HG03575 (cell line): ENCODE measurements around the gene ATP6V0A4.

ENCODE experiments used
- ATAC-seq: cut with Tn5 transposase; IDR thresholded peaks from one replicate; pipeline ENCODE4 v1.9.1; 2021; ENCODE audit not compliant: unreplicated experiment, insufficient number of reproducible peaks, low FRiP score; ENCODE audit errors: extremely low read depth

ATP6V0A4 gene

GRCh38 chr7:138669364-138669763, 128.6 kb downstream of the ATP6V0A4 start:
- ATAC-seq = no peak

DNA sequence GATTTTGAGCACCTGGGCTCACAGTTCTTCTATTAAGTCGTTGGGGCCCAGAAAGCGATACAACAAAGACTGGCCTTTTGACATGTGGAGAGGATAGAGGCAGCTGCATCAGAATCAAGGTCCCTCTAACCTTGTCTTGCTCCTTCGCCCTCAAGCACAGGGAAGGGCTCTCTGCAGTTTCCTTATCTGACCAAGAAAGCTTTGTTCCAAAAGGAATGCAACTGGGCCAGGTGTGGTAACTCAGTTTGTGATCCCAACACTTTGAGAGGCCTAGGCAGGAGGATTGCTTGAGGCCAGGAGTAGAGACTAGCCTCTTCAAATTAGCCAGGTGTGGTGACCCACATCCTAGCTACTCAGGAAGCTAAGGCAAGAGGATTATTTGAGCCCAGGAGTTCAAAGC, 129.1 kb downstream of the ATP6V0A4 start:
- ATAC-seq = no peak

DNA sequence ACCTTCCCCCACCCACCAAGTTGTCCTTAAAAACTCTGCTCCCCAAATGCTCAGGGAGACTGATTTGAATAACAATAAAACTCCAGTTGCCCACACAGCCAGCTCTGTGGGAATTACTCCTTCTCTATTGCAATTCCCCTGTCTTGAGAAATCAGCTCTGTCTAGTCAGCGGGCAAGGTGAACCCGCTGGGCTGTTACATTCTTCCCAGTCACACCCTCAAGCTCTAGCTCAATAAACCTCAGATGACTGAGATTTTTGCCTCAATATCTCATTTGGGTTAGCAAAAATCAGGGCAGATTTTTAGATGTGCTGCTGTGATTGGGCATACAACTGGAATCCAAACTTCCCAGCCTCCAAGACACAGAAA, 129.8 kb downstream of the ATP6V0A4 start:
- no peak for ATAC-seq

DNA sequence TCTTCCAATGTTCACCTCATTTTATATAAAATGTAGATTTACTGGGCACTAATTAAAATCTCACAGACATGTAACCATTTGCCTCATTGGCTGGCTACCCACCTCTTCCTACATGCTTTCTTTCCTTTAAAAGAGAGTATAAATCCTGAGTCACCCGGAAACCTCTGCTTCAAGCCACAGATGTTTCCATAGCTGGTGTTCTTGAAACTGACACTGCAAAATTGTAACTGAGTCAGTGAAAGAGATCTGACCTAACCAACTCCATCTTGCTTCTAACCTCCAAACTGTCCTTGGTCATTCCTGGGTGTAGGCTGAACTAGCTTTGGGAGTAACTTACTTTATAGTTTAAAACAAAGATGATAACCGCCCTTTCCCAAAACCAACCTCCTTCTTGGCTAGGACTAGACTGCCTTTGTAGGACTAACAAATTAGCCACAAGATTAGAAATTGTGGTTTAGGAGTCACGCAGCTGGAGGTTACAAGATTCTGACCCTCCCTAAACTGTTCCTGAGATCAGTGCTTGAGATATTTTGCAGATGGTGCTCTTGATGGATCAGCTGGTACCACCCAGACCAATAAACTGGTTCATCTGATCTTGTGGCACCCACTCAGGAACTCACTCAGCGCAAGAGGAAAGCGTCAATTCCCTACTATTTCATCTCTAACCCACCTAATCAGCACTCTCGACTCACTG, 130.3 kb downstream of the ATP6V0A4 start:
- no peak for ATAC-seq

GRCh38 chr7:138666385-138666784, 131.6 kb downstream of the ATP6V0A4 start:
- no peak for ATAC-seq

DNA sequence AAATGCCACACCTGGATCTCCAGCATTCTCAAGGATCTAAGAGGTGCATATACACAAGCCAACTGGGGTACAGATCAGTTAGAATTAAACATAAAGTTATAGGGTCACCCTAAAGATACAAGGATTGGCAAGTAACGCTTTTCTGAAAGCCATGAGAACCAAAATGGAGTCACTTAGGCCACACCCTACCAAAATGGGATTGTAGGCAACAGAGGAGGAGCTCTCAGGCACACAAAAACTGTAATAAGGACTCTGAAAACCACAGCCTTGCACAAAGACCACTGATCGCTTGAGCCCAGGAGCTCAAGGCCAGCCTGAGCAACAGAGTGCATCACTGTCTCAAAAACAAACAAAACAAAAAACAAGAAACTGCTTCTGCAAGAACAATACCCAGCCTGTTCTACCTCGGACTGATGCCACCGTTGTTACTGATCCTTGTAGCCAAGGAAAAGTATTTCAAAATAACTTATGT, 132.3 kb downstream of the ATP6V0A4 start:
- ATAC-seq = no peak

DNA sequence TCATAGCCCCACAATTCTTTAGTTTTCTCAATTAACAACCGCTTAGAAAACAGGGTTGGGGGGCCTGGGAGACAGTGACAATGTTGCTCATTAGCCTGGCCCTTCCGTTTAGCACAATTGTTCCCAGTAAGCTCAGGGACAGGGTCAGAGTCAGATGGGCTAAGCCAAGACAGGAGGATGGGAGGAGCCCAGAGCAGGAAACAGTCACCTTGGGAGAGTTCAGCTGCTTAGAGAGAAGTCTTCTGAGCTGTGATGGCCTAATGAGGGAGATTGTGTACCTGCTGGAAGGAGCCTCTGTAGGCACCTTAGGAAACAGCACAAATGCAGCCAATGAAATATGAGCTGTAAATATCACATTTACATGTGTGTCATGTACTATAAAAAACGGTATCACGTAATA, 132.7 kb downstream of the ATP6V0A4 start:
- ATAC-seq = no peak

DNA sequence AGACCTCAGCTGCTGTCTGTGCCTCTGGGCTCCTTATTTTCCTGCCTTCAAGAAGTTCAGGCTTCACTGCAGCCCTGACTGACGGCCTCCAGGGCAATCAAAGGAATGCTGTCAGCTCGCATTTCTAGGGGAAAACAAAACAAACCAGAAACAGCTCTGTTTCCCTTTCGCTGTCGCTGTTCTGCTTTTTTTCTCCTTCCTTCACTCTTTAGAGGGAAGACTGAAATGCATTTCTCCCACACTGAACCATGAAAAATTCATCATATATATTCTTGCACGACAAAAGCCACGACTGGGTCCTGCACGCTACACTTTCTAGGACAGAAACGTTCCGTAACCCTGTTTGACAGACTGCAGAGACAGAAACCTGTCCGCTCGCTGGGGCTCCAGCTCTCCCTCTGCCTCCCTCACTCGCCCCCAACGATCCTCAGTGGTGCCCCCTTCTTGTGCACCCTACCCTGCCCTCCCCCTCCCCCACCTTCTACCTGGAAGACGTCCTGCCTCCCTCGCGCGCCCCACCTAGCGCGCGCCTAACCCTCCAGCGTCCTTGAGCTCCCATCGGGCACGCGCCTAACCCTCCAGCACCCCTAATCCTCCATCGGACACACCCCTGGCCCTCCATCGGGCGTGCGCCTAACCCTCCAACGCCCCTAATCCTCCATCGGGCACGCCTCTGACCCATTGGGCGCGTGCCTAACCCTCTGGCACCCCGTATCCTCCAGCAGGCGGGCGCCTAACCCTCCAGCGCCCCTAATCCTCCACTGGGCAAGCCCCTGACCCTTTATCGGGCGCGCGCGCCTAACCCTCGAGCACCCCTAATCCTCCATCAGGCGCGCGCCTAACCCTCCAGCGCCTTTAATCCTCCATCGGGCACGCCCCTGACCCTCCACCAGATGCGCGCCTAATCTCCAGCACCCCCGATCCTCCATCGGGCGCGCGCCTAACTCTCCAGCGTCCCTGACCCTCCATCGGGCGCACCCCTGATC, 134.0 kb downstream of the ATP6V0A4 start:
- no peak for ATAC-seq

DNA sequence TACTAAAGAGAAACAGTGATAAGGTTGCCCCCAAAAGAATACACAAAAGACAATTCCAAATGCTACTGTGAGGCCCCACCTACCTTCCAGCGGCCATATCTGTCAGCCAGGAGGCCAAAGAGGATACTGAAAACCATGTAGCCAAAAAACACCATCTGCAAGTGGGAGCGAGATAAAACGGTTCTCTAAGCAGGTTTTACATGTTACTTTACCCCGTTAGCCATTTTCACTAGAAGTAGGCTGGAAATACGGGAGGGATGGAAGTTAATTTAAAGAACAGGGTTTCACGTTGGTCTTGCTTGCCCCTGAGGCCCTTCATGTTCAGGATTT, 135.0 kb downstream of the ATP6V0A4 start:
- ATAC-seq = no peak

- ATAC-seq = no peak
Measured at GRCh38 chr7:138662076-138662990, 135.7 kb downstream of the ATP6V0A4 start.

DNA sequence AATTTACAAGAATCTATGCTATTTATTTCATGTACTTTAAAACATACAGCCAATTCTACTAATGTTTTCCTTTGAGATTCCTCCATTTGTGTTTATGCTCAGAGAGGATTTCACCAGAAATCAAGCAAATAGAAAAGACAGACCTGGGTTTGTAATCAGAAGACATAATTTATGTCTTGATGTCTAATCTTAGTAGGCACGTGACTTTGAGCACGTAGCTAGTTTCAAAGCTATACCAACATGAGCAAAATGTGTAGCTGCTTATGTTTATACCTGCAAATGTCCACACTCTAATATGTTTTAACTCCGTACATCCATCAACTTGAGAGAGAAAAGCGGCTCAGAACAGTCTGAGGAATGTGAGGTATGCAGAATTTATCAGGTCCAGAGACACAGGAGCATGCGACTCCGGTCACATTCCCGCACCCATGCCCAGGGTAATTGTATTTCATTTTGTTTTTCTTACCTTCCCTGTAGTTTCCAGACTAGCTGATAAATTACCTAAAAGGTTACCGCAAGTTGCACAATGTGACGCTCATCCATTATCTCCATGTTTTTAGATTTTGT, 136.8 kb downstream of the ATP6V0A4 start:
- ATAC-seq = no peak

- no peak for ATAC-seq
Measured at GRCh38 chr7:138658889-138659288, 139.1 kb downstream of the ATP6V0A4 start.

GRCh38 chr7:138657854-138658386, 140.1 kb downstream of the ATP6V0A4 start:
- ATAC-seq = no peak

DNA sequence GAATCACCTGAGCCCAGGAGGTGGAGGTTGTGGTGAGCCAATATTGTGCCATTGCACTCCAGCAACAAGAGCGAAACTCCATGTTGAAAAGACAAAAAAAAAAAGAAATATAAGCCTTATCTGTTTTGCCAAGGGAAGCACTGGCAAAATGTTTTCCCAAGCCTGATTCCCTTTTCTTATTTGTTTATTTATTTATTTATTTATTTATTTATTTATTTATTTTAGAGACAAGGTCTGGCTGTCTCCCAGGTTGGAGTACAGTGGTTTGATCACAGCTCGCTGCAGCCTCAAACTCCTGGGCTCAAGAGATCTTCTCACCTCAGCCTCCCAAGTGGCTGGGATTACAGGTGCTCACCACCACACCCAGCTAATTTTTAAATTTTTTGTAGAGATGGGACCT, 141.0 kb downstream of the ATP6V0A4 start:
- no peak for ATAC-seq
